Measurements from ENCODE around the gene HMGB2.

The HMGB2 gene

GRCh38 chr4:173357939-173358338 is 23.8 kb upstream of the HMGB2 start:
- H3K9me3 ChIP-seq (ENCODE audit: control insufficient read depth, low read length), result no peaks in the 10 kb centered on the region
- no peak overlapping the region for H2AFZ ChIP-seq
- no peak overlapping the region for H3K4me3 ChIP-seq (ENCODE audit: low read depth, low read length)
- TF ChIP-seq CTCF (IDR thresholded peaks at IDR 0.05), result no peak
- H3K79me2 ChIP-seq, result no peaks in the 10 kb centered on the region
- no peak overlapping the region for H3K4me2 ChIP-seq (ENCODE audit: low read length)
- H3K27ac ChIP-seq, result no peak overlapping the region
- no peaks in the 10 kb centered on the region for H3K36me3 ChIP-seq (ENCODE audit: control insufficient read depth, insufficient read depth, low read length)
- H3K27me3 ChIP-seq (ENCODE audit: control insufficient read depth, insufficient read depth, low read length), result no peaks in the 10 kb centered on the region
- H3K4me1 ChIP-seq, result no peaks in the 10 kb centered on the region
- no peak overlapping the region for H3K9ac ChIP-seq

GRCh38 chr4:173347467-173347866 is 13.3 kb upstream of the HMGB2 start:
- H3K4me2 ChIP-seq (ENCODE audit: low read length), result no peak overlapping the region
- H3K9me3 ChIP-seq (ENCODE audit: control insufficient read depth, low read length), result no peaks in the 10 kb centered on the region

GRCh38 chr4:173346074-173346473 is 11.9 kb upstream of the HMGB2 start:
- H3K79me2 ChIP-seq, result no peaks in the 10 kb centered on the region
- H3K4me2 ChIP-seq (ENCODE audit: low read length), result no peak overlapping the region
- no peaks in the 10 kb centered on the region for H3K36me3 ChIP-seq (ENCODE audit: control insufficient read depth, insufficient read depth, low read length)
- no peak for TF ChIP-seq CTCF (IDR thresholded peaks at IDR 0.05)
- H2AFZ ChIP-seq, result no peak overlapping the region
- no peak overlapping the region for H3K4me3 ChIP-seq (ENCODE audit: low read depth, low read length)
- no peaks in the 10 kb centered on the region for H3K27me3 ChIP-seq (ENCODE audit: control insufficient read depth, insufficient read depth, low read length)
- no peaks in the 10 kb centered on the region for H3K9me3 ChIP-seq (ENCODE audit: control insufficient read depth, low read length)
- H3K4me1 ChIP-seq, result no peaks in the 10 kb centered on the region
- no peak overlapping the region for H3K9ac ChIP-seq
- H3K27ac ChIP-seq, result no peak overlapping the region

More at GRCh38 chr4:173347467-173347866, 13.3 kb upstream of the HMGB2 start:
- H3K4me1 ChIP-seq, result no peaks in the 10 kb centered on the region
- no peak overlapping the region for H3K9ac ChIP-seq
- no peaks in the 10 kb centered on the region for H3K79me2 ChIP-seq
- H3K27me3 ChIP-seq (ENCODE audit: control insufficient read depth, insufficient read depth, low read length), result no peaks in the 10 kb centered on the region
- no peak overlapping the region for H3K27ac ChIP-seq
- no peak overlapping the region for H3K4me3 ChIP-seq (ENCODE audit: low read depth, low read length)
- no peak for TF ChIP-seq CTCF (IDR thresholded peaks at IDR 0.05)
- no peak overlapping the region for H2AFZ ChIP-seq
- no peaks in the 10 kb centered on the region for H3K36me3 ChIP-seq (ENCODE audit: control insufficient read depth, insufficient read depth, low read length)

- Histone ChIP-seq H3K27ac (no peak overlapping the region), H3K9me3 (ENCODE audit: control insufficient read depth, low read length) (no peaks in the 10 kb centered on the region), H3K4me2 (ENCODE audit: low read length) (no peak overlapping the region), H3K79me2 (no peaks in the 10 kb centered on the region), H2AFZ (no peak overlapping the region), H3K9ac (no peak overlapping the region), H3K27me3 (ENCODE audit: control insufficient read depth, insufficient read depth, low read length) (no peaks in the 10 kb centered on the region), H3K4me3 (ENCODE audit: low read depth, low read length) (no peak overlapping the region), H3K4me1 (no peaks in the 10 kb centered on the region), H3K36me3 (ENCODE audit: control insufficient read depth, insufficient read depth, low read length) (no peaks in the 10 kb centered on the region)
- no peak for TF ChIP-seq CTCF (IDR thresholded peaks at IDR 0.05)
These were observed 11.5 kb upstream of the HMGB2 start for GRCh38 chr4:173345648-173346047.

- no peaks in the 10 kb centered on the region for H3K4me1 ChIP-seq
- no peak overlapping the region for H3K9ac ChIP-seq
- no peak overlapping the region for H3K27ac ChIP-seq
- H3K4me3 ChIP-seq (ENCODE audit: low read depth, low read length), result no peak overlapping the region
- H3K36me3 ChIP-seq (ENCODE audit: control insufficient read depth, insufficient read depth, low read length), result no peaks in the 10 kb centered on the region
- no peaks in the 10 kb centered on the region for H3K27me3 ChIP-seq (ENCODE audit: control insufficient read depth, insufficient read depth, low read length)
- TF ChIP-seq CTCF (IDR thresholded peaks at IDR 0.05), result no peak
- H3K79me2 ChIP-seq, result no peaks in the 10 kb centered on the region
- H3K9me3 ChIP-seq (ENCODE audit: control insufficient read depth, low read length), result no peaks in the 10 kb centered on the region
- no peak overlapping the region for H2AFZ ChIP-seq
- H3K4me2 ChIP-seq (ENCODE audit: low read length), result no peak overlapping the region
These were observed 9.8 kb upstream of the HMGB2 start for GRCh38 chr4:173343832-173344397.
